C4-2B (cell line): ENCODE data around the gene PLEKHG4.

Experiments used
- ZFX ChIP-seq: fragments of 450-650 bp; IDR thresholded peaks from 2 replicates; pipeline ENCODE4 v1.6.1; 2017
- TF ChIP-seq, protein P1 (sequence below): fragments of 450-650 bp; conservative IDR thresholded peaks from 2 replicates; pipeline ENCODE4 v1.5.1; 2017; ENCODE audit warnings: mild to moderate bottlenecking

DNA sequence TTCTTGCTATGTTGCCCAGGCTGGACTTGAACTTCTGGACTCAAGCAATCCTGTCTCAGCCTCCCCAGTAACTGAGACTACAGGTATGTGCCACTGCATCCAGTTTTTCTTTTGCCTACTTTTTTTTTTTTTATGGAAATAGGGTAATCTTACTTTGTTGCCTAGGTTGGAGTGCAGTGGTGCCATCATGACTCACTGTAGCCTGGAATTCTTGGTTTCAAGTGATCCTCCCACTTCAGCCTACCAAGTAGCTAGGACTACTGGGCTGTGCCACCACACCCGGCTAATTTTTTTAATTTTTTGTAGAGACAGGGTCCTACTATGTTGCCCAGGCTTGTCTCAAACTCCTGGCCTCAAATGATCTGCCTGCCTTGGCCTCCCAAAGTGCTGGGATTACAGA lies 57.3 kb downstream of the PLEKHG4 start:
- TF ChIP-seq, protein P1, sequence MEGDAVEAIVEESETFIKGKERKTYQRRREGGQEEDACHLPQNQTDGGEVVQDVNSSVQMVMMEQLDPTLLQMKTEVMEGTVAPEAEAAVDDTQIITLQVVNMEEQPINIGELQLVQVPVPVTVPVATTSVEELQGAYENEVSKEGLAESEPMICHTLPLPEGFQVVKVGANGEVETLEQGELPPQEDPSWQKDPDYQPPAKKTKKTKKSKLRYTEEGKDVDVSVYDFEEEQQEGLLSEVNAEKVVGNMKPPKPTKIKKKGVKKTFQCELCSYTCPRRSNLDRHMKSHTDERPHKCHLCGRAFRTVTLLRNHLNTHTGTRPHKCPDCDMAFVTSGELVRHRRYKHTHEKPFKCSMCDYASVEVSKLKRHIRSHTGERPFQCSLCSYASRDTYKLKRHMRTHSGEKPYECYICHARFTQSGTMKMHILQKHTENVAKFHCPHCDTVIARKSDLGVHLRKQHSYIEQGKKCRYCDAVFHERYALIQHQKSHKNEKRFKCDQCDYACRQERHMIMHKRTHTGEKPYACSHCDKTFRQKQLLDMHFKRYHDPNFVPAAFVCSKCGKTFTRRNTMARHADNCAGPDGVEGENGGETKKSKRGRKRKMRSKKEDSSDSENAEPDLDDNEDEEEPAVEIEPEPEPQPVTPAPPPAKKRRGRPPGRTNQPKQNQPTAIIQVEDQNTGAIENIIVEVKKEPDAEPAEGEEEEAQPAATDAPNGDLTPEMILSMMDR: no peak
- no peak for TF ChIP-seq ZFX
